OCI-LY3 (cell line): Measurements from ENCODE around the gene SPECC1.
"Not testable (repeated sequence)": the region's sequence is repeated elsewhere in the genome, so short reads cannot be mapped to it uniquely, and the experiment has no call there.

Experiments used
- CTCF ChIP-seq: fragments of 200-600, 300-600 bp; sonication (generic); IDR thresholded peaks from 2 replicates; pipeline ENCODE4 v1.5.1; 2014; ENCODE audit warnings: antibody characterized with exemption, low read length, low read depth
- EZH2phosphoT487 ChIP-seq: fragments of 200-600 bp; shearing (Covaris generic); IDR thresholded peaks from 2 replicates; pipeline ENCODE4 v1.6.1; 2018; ENCODE audit warnings: antibody characterized with exemption, mixed run types, low read depth

GRCh38 chr17:20351405-20351804, 342.2 kb downstream of the SPECC1 start:
- TF ChIP-seq CTCF, EZH2phosphoT487: not testable (repeated sequence)
